Trophoblast cell (in vitro differentiated cells and primary cell): ENCODE results near the gene FBP1.

Source experiments
- DNase-seq, 2 donors: peaks; one replicate each; pipeline ENCODE4 v3.0.0-alpha.2; 2016
- H2AFZ ChIP-seq: 2 replicates; pipeline ENCODE4 v1.6.1; 2013; ENCODE audit warnings: low read length, moderate library complexity, mild to moderate bottlenecking; ENCODE audit not compliant: insufficient read depth, poor library complexity
- H2AK5ac ChIP-seq: 2 replicates; pipeline ENCODE4 v1.6.1; 2013; ENCODE audit warnings: mild to moderate bottlenecking, low read length
- H2BK120ac ChIP-seq: 2 replicates; pipeline ENCODE4 v1.6.1; 2013; ENCODE audit warnings: low read length, mild to moderate bottlenecking, moderate library complexity; ENCODE audit not compliant: insufficient read depth, poor library complexity
- H2BK12ac ChIP-seq: 2 replicates; pipeline ENCODE4 v1.6.1; 2013; ENCODE audit warnings: mild to moderate bottlenecking, low read length, moderate library complexity
- H2BK5ac ChIP-seq: 2 replicates; pipeline ENCODE4 v1.6.1; 2013; ENCODE audit warnings: low read length, low read depth, moderate library complexity, mild to moderate bottlenecking; ENCODE audit not compliant: poor library complexity
- H3K14ac ChIP-seq: 2 replicates; pipeline ENCODE4 v1.6.1; 2013; ENCODE audit warnings: mild to moderate bottlenecking, low read length
- H3K18ac ChIP-seq: 2 replicates; pipeline ENCODE4 v1.6.1; 2013; ENCODE audit warnings: mild to moderate bottlenecking, low read length
- H3K23ac ChIP-seq: 2 replicates; pipeline ENCODE4 v1.6.1; 2013; ENCODE audit warnings: low read length
- H3K27ac ChIP-seq: 2 replicates; pipeline ENCODE4 v1.5.1; 2013; ENCODE audit warnings: low read depth, mild to moderate bottlenecking, inconsistent platforms, low read length, moderate library complexity
- H3K27me3 ChIP-seq: 2 replicates; pipeline ENCODE4 v1.6.1; 2013; ENCODE audit warnings: inconsistent platforms, mild to moderate bottlenecking, low read length, moderate library complexity; ENCODE audit not compliant: insufficient read depth
- H3K36me3 ChIP-seq, 2 experiments: 1 replicate in 1 of 2; 2 replicates in 1 of 2; pipeline ENCODE4 v1.6.1; 2013; ENCODE audit warnings: low read length in 2 of 2, mild to moderate bottlenecking in 2 of 2, moderate library complexity in 1 of 2; ENCODE audit not compliant: insufficient read depth in 2 of 2, control insufficient read depth in 1 of 2
- H3K4ac ChIP-seq: 2 replicates; pipeline ENCODE4 v1.6.1; 2013; ENCODE audit warnings: low read depth, mild to moderate bottlenecking, low read length, moderate library complexity
- H3K4me1 ChIP-seq, 2 experiments: 1 replicate in 1 of 2; 2 replicates in 1 of 2; pipeline ENCODE4 v1.6.1; 2013; ENCODE audit warnings: low read length in 2 of 2, mild to moderate bottlenecking in 2 of 2, moderate library complexity in 1 of 2; ENCODE audit not compliant: insufficient read depth in 2 of 2, control insufficient read depth in 1 of 2
- H3K4me2 ChIP-seq: 2 replicates; pipeline ENCODE4 v1.6.1; 2013; ENCODE audit warnings: inconsistent platforms, mild to moderate bottlenecking, low read length, moderate library complexity
- H3K4me3 ChIP-seq: 2 replicates; pipeline ENCODE4 v1.5.1; 2013; ENCODE audit warnings: mild to moderate bottlenecking, low read depth, low read length, inconsistent platforms
- H3K79me1 ChIP-seq: one replicate; pipeline ENCODE4 v1.6.1; 2013; ENCODE audit warnings: low read length
- H3K79me2 ChIP-seq: 2 replicates; pipeline ENCODE4 v1.6.1; 2013; ENCODE audit warnings: low read length, mild to moderate bottlenecking; ENCODE audit not compliant: control insufficient read depth, insufficient read depth, poor library complexity
- H3K9ac ChIP-seq: 2 replicates; pipeline ENCODE4 v1.6.1; 2013; ENCODE audit warnings: mild to moderate bottlenecking, low read length
- H3K9me3 ChIP-seq: 2 replicates; pipeline ENCODE4 v1.6.1; 2013; ENCODE audit warnings: low read depth, mild to moderate bottlenecking, control low read depth, inconsistent platforms, low read length; ENCODE audit not compliant: insufficient read depth
- H4K12ac ChIP-seq: 2 replicates; pipeline ENCODE4 v1.6.1; 2013; ENCODE audit warnings: low read depth, mild to moderate bottlenecking, low read length, moderate library complexity
- H4K8ac ChIP-seq: 2 replicates; pipeline ENCODE4 v1.6.1; 2013; ENCODE audit warnings: low read depth, mild to moderate bottlenecking, low read length, moderate library complexity
- H4K91ac ChIP-seq: one replicate; pipeline ENCODE4 v1.6.1; 2013; ENCODE audit warnings: low read depth, mild to moderate bottlenecking, low read length, moderate library complexity
- WGBS: extraction: QIAGEN DNeasy Blood & Tissue Kit; methylation state at CpG from one replicate; pipeline ENCODE4 v1.1.7; 2013; ENCODE audit warnings: missing lambda C conversion rate; ENCODE audit not compliant: insufficient read length, insufficient coverage; ENCODE audit errors: extremely low coverage; 5-methylcytosine and 5-hydroxymethylcytosine counted together

FBP1 gene

DNA sequence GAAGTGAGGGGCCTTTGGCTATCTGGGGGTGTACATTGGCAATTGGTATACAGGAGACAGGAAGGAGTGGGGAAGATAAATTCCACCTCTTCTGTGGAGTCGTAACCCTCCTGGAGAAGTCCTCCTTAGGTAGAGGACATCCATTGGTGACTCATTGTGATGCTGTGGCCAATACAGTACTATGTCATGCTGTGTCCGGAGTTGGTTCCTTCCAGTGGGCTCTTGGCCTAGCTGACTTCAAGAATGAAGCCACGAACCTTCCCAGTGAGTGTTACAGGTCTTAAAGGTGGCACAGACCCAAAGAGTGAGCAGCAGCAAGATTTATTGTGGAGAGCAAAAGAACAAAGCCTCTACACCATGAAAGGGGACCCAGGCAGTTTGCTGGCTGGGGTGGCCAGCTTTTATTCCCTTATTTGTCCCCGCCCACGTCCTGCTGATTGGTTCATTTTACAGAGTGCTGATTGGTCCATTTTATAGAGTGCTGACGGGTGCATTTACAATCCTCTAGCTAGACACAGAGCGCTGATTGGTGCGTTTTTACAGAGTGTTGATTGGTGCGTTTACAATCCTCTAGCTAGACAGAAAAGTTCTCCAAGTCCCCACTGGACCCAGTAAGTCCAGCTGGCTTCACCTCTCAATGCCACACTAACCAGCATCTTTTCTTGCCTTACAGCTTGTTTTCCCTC is 37.3 kb upstream of the FBP1 start:
- no peak overlapping the region for H3K18ac ChIP-seq
- H3K79me2 ChIP-seq = no peaks in the 10 kb centered on the region
- H4K91ac ChIP-seq = no peak overlapping the region
- WGBS = no CpG with 5 or more reads among the region's 9 CpGs
- no peak overlapping the region for H2BK5ac ChIP-seq
- H3K36me3 ChIP-seq = no peaks in the 10 kb centered on the region
- no peak overlapping the region for H3K23ac ChIP-seq
- H3K4me1 ChIP-seq = peaks cover 0 to 4% of the 10 kb centered on the region in 2 experiments
- no peak overlapping the region for H3K9ac ChIP-seq
- no peaks in the 10 kb centered on the region for H3K27me3 ChIP-seq
- no peak overlapping the region for H2AK5ac ChIP-seq
- no peak overlapping the region for H3K14ac ChIP-seq
- H2AFZ ChIP-seq = no peak overlapping the region
- DNase-seq = no peak
- no peak overlapping the region for H3K27ac ChIP-seq
- H3K9me3 ChIP-seq = no peaks in the 10 kb centered on the region
- no peak overlapping the region for H4K12ac ChIP-seq
- no peak overlapping the region for H3K4me2 ChIP-seq
- H4K8ac ChIP-seq = no peak overlapping the region
- H3K4me3 ChIP-seq = no peak overlapping the region
- H3K79me1 ChIP-seq = no peaks in the 10 kb centered on the region
- H3K4ac ChIP-seq = no peak overlapping the region
- H2BK12ac ChIP-seq = no peak overlapping the region
- H2BK120ac ChIP-seq = no peak overlapping the region

DNA sequence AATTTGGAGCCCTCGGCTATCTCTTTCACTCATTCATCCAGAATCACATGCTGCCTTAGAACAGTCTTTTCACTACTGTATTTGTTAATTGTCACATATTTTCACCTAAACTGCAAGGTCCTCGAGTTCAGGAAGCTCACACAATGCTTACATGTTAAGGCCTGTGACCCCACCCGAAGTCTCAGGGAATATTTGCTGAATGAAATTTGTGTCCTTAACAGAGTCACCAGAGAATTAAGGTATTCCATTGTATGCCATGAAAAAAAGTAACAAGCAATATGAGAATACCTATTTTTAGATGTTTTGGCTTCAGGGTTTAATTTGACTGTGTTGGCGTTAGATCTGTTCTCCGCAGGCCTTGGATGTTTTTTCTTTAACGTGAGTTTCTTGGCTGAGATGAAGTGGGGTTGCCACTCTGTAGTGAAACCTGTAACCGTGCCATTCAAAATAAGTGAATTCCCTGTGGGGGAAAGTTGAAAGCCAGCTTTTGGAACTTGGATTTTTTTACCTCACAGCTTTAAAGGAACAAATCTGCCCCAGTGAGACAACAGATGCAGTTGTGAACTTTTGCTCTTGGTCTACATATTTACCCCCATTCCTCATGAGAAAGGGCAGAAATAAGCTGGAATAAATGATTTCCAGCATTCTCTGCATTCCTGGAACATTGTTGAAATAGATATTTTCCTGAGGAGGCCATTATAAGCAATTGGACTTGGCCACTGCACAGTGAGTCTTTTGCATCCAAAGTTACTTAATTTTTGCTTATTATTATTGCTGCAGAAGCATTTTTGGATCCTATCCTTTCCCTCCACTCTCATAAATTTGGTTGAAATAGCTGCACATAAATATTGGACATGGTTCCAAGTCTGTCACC is 35.9 kb upstream of the FBP1 start:
- Histone ChIP-seq H3K36me3 (no peaks in the 10 kb centered on the region), H3K4me3 (no peak overlapping the region), H2BK5ac (no peak overlapping the region), H2BK120ac (no peak overlapping the region), H3K18ac (no peak overlapping the region), H3K27ac (no peak overlapping the region), H3K4me2 (no peak overlapping the region), H4K8ac (no peak overlapping the region), H3K4me1 (peaks cover 0 to 4% of the 10 kb centered on the region in 2 experiments), H3K23ac (no peak overlapping the region), H4K12ac (no peak overlapping the region), H3K4ac (no peak overlapping the region), H2AK5ac (no peak overlapping the region), H3K79me2 (no peaks in the 10 kb centered on the region), H2BK12ac (no peak overlapping the region), H3K14ac (no peak overlapping the region), H3K9me3 (no peaks in the 10 kb centered on the region), H4K91ac (no peak overlapping the region), H2AFZ (no peak overlapping the region), H3K27me3 (no peaks in the 10 kb centered on the region), H3K9ac (no peak overlapping the region), H3K79me1 (no peaks in the 10 kb centered on the region)
- DNase-seq = no peak
- no CpG with 5 or more reads among the region's 7 CpGs for WGBS

- H3K27me3 ChIP-seq = no peaks in the 10 kb centered on the region
Measured at GRCh38 chr9:94672811-94673487, 33.6 kb upstream of the FBP1 start.

DNA sequence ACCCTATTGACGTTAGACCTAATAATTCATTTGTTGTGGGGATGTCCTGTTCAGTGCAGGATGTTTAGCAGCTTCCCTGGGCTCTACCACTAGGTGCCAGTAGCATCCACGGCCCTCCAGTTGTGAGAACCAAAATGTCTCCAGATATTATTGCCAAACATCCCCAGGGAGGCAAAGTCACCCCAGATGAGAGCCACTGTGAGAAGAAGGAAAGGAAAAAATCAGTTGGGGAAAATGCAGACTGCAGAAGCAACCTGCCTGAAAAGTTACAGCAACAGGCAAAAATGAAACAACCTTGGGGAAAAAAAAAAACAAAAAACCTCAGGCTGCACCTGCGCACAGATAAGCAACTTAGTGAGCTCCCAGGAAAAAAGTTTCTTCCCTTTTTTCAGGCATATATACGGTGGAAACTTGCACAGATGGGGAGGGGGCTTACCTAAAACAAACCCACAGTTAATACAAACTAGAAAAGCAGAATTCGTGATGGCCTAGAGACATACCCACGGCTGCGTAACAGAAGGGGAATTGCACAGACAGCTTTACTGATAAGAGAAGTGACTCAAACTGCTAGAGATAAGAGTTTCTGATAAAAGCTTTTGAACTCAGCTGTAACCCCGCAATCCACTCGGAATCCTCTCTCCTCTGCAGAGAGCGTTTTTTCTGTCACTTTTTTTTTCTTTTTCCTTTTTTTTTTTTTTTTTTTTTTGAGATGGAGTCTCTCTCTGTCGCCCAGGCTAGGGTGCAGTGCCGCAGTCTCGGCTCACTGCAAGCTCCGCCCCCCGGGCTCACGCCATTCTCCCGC is 29.8 kb upstream of the FBP1 start:
- Histone ChIP-seq H3K9me3 (no peaks in the 10 kb centered on the region), H3K14ac (no peak overlapping the region), H3K4me2 (peak overlapping the region; percentile 38), H2BK120ac (no peak overlapping the region), H3K36me3 (no peaks in the 10 kb centered on the region), H3K4me3 (no peak overlapping the region), H4K8ac (peak overlapping the region; percentile 27), H3K79me2 (no peaks in the 10 kb centered on the region), H2BK5ac (no peak overlapping the region), H3K27ac (no peak overlapping the region), H3K4me1 (no peaks in the 10 kb centered on the region), H2BK12ac (no peak overlapping the region), H3K79me1 (no peaks in the 10 kb centered on the region), H4K12ac (no peak overlapping the region), H3K27me3 (no peaks in the 10 kb centered on the region), H2AFZ (no peak overlapping the region), H3K9ac (no peak overlapping the region), H4K91ac (no peak overlapping the region), H2AK5ac (no peak overlapping the region), H3K18ac (no peak overlapping the region), H3K23ac (no peak overlapping the region), H3K4ac (no peak overlapping the region)
- DNase-seq = peak; percentile 55 to 78
- WGBS = no CpG with 5 or more reads among the region's 17 CpGs

More at GRCh38 chr9:94672811-94673487, 33.6 kb upstream of the FBP1 start:
- Histone ChIP-seq H2AFZ (no peak overlapping the region), H3K9ac (no peak overlapping the region), H3K14ac (no peak overlapping the region), H3K27ac (no peak overlapping the region), H2BK5ac (no peak overlapping the region), H3K4me3 (no peak overlapping the region), H3K4ac (no peak overlapping the region), H3K79me2 (no peaks in the 10 kb centered on the region), H3K4me2 (no peak overlapping the region), H3K9me3 (no peaks in the 10 kb centered on the region), H3K79me1 (no peaks in the 10 kb centered on the region), H2BK120ac (no peak overlapping the region), H2AK5ac (no peak overlapping the region), H3K18ac (no peak overlapping the region), H2BK12ac (no peak overlapping the region), H4K8ac (no peak overlapping the region), H4K12ac (no peak overlapping the region), H4K91ac (no peak overlapping the region), H3K36me3 (no peaks in the 10 kb centered on the region), H3K4me1 (no peaks in the 10 kb centered on the region), H3K23ac (no peak overlapping the region)
- peak in 1 of 2 donors; percentile 50 for DNase-seq
- WGBS = no CpG with 5 or more reads among the region's 2 CpGs
